HG02623 (cell line): ENCODE data around the gene ESRRB.

ENCODE experiments used
- ATAC-seq: cut with Tn5 transposase; IDR thresholded peaks from one replicate; pipeline ENCODE4 v1.9.1; 2021; ENCODE audit warnings: moderate library complexity; ENCODE audit not compliant: unreplicated experiment

Gene ESRRB

DNA sequence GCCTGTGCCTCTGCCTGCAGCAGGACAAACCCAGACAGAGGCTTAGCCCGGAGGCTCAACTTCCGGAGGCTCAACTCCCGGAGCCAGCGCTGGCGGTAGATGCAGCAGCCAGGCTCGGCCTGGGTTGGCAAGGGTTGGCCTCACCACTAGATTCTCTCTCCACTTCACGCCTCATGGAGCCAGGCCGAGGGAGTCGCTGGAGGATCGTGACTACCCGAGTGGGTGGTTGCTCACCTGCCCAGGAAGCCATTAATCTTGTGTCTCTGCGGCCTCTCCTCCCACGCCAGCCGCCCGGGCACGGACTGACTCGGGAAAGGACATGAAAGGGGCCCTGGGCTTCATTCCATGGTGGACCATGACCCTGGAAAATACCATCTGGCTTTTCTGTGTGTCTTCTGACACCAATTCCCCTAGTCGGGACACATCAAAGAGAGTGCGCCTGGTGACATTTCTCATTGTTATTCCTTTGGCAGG is 20.8 kb downstream of the ESRRB start:
- no peak for ATAC-seq

DNA sequence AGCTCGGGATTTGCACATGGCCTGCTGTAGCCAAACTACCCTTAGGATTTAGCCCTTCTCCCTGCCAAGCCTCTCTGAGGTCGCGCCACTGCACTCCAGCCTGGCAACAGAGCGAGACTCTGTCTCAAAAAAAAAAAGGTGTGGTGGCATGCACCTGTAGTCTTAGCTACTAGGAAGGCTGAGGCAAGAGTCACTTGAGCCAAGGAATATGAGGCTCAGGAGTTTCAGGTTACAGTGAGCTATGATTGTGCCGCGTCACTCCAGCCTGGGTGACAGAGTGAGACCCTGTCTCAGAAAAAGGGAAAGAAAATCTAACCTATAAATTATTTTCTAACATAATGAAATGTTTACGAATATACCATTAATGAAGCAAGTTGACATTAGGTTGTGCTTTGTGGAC is 29.7 kb downstream of the ESRRB start:
- ATAC-seq = no peak

GRCh38 chr14:76407449-76408150 is 31.7 kb downstream of the ESRRB start:
- no peak for ATAC-seq

GRCh38 chr14:76408877-76409276 is 32.9 kb downstream of the ESRRB start:
- no peak for ATAC-seq

- no peak for ATAC-seq
These were observed 36.6 kb downstream of the ESRRB start for GRCh38 chr14:76412501-76412900.

DNA sequence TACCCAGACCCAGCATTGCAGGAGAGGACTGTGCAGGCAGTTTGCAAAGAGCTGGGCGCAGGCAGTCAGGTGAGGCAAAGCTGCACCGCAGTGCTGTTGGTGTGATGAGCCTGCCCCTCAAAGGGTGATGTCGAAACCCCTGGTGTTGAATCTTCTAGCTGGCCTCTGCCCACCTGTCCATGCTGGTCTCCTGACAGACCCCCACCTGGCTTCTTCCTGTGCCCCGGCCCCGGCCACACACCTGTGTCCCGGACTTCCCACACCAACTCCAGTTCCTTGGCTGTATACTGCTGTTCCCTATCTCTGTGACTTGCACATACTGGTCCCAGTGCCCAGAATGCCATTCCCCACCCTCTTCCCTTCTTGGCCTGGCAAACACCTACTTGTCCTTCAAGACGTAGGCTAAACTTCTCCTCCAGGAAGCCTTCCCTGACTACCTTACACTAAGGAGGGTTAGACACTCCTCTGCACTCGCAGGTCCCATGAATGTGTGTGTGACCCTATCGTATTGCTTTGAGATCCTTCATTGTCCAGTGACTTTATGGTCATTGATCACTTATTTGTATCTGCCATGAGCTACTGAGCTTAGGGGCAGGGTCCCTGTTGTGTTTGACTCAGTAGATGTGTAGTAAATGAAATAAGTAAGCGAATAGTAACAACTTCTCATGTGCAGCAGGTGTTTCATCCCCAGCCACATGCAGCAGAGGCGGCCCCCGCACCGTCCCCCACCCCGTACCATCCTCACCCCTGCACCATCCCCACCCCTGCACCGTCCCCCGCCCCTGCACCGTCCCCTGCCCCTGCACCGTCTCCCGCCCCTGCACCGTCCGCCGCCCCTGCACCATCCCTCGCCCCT is 37.4 kb downstream of the ESRRB start:
- ATAC-seq = no peak

DNA sequence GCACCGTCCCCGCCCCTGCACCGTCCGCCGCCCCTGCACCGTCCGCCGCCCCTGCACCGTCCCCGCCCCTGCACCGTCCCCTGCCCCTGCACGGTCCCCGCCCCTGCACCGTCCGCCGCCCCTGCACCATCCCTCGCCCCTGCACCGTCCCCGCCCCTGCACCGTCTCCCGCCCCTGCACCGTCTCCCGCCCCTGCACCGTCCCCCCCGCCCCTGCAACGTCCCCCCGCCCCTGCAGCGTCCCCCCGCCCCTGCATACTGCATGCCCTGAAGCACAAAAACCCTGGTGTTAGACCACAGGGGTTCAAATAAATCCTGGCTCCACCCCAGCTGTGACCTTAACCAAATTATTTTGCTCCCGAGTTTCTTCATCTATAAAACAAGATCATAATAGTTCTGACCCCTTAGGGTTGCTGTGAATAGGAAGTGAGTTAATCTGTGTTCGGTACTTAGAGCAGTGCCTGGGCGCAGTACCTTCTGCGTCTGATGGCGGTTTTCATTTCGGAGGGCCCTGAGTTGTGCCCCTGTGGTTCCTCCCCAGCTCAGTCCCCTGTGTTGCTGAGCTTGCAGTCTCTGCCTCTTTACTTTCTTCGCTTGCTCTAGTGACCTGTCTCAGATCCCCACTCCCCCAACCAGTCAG is 38.1 kb downstream of the ESRRB start:
- ATAC-seq = no peak

DNA sequence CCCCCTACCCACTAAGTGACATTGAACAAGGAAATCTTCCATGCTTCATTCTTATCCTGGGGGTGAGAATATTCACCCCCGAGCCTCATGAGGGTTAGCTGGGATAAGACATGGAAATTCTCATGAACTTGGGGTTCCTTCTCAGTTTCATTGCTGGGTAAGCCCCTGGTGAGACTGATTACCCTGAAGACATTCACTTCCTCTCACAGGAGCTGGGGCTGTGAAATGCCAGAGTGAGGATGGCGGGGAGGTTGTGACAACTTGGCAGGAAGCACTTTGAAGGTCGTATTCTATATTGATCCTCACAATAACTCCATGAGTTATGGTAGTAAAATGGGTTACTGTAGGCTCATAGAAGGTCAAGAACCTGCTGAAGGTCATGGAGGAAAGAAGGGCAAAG is 43.5 kb downstream of the ESRRB start:
- no peak for ATAC-seq

DNA sequence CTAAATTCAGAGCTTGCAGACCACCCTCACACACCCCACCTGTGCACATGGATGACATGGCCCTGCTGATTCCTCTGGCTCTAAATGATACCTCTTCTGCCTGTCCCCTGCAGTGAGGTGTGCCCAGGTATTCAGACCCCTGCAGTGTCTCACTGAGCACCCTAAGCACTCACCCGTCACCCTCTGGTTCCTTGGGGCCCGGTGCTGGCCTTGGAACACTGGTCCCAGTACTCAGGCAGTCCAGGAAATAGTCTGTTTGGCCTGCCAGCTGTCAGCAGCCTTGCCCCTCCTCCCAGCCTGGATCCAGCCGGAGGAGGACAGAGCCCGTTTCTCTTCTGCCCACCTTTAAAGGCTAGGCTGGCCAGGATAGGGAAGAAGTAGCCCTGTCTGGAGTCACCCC is 44.9 kb downstream of the ESRRB start:
- no peak for ATAC-seq

DNA sequence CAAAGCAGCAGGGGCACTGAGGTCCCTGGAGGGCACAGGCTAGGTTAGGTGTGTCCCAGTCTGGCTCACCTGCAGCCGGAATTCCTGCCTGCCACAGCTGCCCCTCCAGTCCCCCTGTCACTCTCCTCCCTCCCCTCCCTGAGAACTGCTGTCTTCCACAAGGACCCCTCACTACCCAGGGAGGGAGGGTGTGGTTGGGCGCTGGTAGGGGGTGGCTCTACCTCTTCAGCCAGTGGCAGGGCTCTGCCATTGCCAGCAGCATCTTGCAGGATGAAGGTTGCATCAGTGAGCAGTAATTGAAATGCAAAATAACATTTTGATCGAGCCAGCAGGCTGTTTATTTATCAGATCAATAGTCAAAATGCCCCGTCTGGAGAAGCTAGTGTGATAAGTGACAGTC is 45.7 kb downstream of the ESRRB start:
- ATAC-seq = no peak

DNA sequence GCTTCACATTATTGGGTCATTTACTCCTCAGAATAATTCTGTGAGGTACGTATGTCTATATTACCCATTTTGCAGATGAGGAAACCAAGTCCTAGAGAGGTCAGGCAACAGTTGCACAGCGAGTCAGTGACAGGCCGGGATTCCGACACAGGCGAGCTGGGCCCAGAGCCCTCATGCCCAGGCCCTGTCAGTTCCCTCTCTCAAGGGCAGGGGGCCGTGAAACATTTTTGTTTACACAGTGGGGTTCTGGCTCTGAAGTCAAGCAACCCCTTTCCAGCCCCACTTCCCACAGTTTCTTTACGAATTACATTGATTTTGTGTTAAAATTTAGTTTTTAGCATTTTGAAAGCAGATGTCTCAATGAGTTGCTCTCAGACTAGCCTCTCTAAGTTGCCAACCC is 46.7 kb downstream of the ESRRB start:
- no peak for ATAC-seq

DNA sequence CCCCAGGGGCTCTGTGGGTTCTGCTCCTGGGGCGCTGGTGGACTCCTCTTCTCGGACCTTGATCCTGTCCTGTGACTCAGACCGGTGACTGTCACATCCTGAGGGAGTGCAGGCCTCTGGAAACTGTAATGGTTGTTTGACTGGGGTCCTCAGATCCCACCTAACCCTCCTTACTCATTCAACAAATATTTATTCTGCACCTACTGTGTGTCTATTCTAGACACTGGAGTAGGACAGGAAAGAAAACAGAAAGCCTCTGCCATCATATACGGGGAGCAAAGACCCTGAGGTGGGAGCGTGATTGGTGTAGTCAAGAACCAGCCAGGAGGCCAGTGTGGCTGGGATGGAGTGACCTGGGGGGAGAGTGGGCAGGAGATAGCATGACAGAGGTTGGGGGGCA is 47.6 kb downstream of the ESRRB start:
- no peak for ATAC-seq

DNA sequence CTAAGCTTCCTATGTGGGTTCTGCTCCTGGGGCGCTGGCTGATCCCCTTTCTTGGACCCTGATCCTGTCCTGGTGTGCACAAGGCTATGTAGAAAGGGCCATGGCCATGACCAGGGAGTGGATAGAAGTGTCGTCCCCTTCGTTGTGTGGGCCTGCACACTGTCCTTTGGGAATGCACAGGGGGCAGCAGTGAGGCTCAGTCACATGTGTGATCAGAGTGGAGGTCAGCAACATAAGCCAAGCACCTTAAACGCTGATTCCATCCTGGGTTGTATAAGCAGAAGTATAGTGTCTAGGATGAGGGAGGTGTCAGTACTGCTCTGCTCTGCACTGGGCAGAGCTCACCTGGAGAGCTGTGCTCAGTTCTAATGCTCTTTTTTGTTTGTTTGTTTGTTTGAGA is 48.4 kb downstream of the ESRRB start:
- no peak for ATAC-seq

- ATAC-seq = no peak
These were observed 50.3 kb downstream of the ESRRB start for GRCh38 chr14:76426161-76426696.

GRCh38 chr14:76428611-76429010 is 52.7 kb downstream of the ESRRB start:
- ATAC-seq = no peak

DNA sequence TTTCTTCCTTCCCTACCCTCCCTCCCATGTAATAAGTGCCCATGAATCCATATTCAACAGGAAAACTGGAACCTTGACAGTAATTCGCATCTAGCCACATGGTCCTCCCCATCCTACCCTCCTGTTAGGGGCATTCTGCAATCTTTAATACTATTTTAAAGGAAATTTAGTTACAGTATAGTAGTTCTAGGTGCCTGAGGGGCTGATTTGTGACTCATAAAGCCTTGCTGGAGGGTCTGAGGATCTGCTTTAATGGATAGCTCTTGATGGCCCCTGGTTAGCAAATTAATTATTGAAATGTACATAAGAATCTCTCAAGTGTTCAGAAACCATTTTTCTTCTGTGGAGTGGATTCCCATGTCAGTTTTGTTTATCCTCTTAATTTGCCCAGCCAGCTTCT is 54.1 kb downstream of the ESRRB start:
- ATAC-seq = no peak

DNA sequence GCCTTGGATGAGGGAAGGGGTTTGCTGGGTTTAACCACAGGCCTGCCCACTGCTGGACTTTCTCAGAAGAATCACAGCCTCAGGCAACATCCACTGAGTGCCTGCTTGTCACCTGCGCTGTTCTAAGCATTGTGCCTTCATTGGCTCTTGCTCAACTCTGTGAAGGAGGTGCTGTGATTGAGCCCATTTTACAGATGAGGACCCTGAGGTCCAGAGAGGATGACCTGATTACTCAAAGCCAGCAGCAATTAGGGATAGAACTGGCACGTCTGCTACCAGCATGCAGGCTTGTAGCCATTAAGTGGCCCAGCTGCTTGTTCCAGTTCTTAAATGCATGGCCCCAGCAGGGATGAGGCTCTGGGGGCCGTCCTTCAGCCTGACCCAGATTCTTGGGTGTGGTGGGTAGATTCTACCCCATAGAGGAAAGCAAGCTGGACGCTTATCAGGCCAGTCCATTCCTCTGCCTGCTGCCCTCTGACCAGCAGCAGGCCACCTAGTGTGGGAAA is 54.6 kb downstream of the ESRRB start:
- ATAC-seq = no peak

DNA sequence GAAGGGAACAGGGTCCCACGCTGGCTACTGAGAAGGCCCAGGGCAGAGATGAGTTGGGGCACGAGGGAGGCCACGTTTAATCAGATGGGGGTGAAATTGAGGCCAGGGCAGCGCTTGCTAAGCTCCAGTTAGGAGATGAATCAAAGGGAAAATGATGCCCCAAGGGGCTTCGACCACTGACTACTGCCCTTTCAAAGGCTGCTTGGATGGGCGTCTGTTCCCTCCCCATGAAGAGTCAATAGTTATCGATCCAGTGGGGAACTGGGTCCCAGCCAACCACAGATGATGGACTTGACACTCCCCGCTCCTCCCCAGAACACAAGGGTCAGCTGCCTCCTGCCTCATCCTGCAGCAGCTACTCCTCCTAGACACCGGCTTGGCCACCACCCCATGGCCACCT is 55.6 kb downstream of the ESRRB start:
- no peak for ATAC-seq

DNA sequence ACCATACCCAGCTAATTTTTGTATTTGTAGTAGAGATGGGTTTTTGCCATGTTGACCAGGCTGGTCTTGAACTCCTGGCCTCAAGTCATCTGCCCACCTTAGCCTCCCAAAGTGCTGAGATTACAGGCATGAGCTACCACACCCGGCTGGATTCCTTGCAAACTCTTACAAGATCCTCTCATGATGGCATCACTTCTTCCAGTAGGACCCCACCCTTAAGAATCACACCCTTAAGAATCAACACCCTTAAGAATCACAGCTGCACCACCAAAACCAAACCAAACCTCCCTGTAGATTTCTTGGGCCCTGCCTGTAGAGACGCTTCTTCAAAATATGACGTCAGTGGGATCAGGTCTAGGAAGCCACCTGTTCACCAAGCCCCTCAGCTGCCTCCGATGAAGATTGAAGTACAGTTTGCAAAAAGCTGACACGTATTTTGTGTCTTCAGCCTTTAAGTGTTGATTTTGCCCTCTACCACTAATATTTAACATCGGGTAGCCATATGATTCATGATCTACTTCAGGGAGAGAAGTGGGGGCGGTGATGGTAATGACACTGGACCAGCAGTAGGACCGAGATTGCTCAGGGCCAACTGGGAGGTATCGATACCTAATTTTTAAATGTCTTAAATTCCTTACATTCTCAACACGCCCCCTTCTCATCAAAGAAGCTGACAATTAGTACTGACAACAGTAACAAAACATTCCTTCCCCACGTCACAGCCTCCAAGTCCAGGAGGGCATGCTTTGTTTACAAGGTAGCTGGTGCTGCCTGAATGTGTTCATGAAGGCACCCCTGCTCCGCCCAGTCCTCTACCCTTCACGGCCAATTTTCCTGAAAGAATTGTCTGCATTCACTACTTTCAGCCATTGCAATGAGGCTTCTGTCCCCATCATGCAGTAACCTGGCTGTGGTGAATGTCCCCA is 57.2 kb downstream of the ESRRB start:
- ATAC-seq = no peak

DNA sequence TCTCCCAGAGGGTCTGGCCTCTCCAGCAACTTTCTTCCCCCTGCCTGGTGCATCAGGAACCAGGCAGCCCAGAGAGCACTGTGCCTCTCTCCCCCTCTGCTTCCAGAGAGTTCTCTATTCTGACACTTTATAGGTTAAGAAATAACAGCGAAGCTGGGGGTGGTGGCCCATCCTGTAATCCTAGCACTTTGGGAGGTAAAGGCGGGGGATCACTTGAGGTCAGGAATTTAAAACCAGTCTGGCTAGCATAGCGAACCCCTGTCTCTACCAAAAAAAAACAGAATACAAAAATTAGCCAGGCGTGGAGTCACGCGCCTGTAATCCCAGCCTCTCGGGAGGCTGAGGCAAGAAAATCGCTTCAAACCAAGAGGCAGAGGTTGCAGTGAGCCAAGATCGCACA is 58.3 kb downstream of the ESRRB start:
- ATAC-seq = no peak
